Inferior parietal cortex (tissue), 1 donor: ENCODE measurements around the gene PPME1.

Source experiments
- DNase-seq: peaks from one replicate; pipeline ENCODE4 v3.0.0-alpha.2; 2016; ENCODE audit errors: extremely low spot score

Gene PPME1

DNA sequence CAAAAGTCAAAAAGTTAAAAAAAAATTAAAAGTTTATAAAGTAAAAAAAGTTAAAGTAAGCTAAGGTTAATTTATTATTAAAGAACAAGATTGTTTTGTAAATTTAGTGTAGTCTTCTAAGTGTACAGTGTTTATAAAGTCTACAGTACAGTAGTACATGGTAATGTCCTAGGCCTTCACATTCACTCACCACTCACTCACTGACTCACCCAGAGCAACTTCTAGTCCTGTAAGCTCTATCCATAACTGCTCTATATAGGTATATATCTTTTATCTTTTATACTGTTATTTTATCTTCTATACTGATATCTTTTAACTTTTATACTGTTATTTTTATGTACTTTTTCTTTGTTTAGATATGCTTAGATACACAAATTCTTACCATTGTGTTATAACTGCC lies 11.4 kb upstream of the PPME1 start:
- no peak for DNase-seq

DNA sequence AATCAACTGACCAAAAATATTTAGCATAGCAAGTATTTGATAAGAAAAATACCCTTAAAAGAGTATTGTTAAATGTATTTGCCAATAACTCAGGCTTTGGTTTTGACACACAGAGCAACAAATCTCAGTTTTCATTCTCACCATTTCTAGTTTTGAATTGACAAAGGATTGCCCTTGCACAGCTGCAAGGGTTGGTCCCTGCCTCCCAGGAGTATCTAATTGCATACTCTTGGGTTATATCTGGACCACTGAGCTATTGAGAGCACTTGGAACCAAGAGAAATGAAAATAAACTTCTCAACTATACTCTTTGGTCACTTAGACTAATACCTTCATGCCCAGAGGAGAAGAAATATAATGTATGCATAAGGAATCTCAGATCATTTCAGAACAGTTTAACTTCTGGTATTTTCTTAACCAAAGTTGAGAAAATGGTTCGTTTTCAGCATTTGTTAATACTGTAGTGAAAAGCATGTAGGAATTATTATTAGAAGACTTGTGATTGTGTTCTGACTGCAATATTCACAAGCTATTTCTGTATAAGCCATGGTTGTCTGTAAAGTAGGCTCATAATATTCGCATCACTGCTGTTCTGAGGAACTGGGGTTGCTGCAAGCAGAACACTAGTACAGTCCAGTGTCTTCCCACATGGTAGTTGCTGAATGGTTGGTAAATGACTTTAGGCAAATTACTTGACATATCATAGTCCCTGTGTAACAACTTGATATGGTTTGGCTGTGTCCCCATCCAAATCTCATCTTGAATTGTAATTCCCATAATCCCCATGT lies 8.2 kb upstream of the PPME1 start:
- DNase-seq: no peak

DNA sequence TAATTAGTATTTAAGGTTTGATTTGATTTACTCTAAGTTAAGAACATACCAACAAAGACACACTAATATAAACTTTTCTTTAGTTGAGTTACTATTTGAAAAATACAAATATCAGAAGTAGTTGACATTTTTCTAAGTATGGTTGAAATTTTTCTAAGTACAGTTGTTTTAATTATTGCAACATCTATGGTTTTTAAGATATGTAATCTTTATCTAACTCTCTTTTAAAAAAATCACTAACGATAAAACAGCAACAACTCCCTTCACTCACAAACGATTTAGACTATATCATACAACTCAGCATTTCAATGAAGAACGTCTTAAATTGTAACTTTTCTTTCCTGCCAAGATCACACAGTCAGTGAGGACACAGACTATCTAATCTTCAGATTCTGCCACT lies 2.3 kb upstream of the PPME1 start:
- no peak for DNase-seq

DNA sequence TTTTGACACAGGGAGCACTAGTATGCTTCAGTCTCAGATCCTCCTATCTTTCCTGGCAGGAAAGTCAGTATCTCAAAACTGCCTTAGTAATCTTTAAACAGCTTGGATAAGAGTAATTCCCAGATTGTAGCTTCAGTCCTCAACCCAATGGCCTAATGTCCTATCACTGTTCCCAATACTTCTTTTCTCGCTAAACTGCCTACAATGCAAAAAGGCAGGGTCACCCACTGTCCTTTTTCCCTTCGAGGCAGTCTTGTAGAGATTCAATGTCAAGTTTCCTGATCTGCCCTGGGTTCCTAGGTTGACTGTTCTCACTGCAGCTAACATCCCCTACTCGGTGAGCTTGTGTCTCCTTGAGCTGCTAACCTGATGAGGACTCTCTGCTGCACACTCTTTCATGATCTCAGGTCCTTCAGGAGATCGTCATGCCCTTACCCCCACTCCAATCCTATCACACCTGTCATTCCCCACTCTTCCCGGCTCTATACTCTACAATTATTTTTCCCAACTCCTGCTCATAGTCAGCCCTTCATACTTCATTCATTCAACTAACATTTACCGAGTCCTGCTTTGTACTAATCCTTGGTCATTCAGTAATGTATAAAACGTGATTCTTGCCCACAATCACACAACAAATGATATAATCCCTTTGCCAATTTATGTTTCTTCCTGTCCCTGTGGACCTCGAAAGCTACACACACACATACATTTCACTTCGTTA lies 1.2 kb upstream of the PPME1 start:
- no peak for DNase-seq

DNA sequence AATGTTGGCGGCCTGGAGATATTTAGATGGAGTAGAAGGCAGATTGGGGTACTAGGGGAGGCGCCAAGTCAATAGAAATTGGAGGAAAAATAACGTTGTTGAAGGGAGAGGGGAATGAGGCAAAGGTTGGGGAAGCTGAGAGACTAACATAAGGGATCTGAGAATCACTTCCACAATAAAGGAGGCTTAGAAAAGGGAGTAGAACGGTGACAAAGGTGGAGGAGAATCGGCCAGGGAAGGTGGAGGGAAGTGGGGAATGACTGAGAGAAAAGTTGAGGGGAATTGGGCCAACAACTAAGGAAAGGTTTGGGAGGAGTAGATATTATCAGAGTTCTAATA lies 510 bp downstream of the PPME1 start:
- no peak for DNase-seq

DNA sequence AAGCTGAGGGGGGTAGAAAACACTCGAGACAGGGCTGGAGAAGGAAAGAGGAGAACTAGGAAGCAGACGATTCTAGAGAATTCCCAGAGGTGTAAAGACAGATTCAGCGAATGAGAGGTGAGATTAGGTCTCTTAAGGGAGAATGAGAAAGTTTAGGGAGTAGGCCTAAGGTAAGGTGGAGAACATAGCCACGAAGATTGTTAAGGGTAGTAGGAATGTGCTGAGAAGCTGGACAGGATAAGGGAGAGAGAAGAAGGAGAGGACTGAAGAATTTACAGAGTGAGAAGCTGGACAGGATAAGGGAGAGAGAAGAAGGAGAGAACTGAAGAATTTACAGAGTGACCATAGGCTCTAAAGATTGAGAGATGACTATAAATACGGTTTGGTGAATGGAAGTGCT lies 908 bp downstream of the PPME1 start:
- DNase-seq: no peak

DNA sequence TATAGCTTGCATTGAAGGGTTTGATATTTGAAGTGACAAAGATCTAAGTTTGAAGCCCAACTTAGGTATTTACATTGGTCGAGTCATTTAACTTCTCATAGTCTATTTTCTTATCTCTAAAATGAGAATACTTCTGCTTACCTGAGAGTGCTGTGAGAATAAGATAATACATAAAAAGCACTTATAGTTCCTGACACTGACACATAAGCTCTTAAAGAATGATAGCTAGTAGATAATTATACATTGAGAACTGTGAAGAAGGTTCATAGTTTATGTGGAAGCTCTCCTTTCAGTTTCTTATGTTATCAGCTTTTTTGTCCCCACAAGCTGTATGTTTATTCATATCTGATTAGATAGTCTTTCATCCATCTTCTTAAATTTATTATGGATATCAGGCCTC lies 4.8 kb downstream of the PPME1 start:
- DNase-seq: no peak

DNA sequence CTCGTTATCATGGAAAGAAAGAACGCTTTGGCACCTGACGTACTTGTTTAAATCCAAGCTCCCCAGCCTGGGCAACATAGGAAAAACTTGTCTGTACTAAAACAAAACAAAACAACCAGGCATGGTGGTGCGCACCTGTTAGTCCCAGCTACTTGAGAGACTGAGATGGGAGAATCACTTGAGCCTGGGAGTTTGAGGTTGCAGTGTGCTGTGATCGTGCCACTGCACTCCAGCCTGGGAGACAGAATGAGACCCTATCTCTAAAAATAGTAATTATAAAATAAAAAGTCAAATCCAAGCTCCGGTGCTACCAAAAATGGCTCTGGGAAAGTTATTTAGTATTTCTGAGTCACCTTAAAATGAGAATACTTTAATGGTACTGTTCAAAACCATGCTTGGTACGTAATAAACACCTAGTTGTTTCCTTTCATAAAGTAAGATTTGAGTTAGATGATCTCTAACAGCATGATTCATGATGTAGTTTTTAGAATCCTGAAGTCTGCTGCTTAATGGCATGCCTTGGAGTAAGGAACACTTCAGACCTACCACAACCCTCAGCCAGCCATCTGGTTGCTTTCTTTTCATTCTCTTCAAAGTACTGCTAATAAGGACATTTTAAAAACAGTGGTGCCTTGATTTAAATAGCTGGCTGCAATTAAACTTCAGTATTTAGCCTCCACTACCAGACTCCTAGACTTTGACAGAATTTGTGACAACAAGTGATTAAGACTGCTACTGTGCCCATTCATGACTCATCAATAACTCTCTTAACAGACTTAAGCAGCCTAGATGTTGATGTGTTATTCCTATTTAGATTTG lies 8.4 kb downstream of the PPME1 start:
- DNase-seq: no peak

DNA sequence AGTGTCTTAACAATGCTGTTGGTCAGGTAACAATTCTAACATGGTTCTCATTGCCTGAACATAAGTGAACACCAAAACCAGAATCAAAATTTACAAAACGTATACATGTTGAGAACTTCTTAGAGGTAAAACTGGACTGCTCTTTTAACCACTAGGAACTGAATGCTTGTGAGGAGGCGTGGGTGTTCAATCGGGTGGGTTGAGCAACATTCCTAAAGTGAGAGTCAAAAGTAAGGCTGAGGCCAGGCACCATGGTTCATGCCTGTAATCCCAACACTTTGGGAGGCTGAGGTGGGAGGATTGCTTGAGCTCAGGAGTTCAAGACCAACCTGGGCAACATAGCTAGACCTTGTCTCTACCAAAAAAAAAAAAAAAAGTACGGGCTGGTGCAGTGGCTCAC lies 11.5 kb downstream of the PPME1 start:
- DNase-seq: no peak

DNA sequence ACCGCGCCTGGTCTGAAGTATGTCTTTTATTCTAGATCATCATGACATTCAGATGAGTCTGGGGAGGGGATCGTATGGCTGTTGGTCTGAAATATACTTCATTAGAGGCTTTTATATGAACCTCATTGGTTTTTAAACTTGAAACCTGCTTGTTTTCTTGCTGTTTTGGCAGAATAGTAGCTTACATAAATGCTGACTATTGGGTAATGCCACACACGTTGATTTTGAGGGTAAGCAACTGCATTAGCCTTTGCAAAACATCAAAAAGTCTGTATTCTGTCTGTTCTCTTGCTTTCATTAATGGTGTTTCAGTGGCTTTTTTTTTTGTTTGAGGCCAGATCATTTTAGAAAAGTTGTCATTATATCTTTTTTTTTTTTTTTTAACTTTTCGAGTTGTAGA lies 14.2 kb downstream of the PPME1 start:
- DNase-seq: no peak

DNA sequence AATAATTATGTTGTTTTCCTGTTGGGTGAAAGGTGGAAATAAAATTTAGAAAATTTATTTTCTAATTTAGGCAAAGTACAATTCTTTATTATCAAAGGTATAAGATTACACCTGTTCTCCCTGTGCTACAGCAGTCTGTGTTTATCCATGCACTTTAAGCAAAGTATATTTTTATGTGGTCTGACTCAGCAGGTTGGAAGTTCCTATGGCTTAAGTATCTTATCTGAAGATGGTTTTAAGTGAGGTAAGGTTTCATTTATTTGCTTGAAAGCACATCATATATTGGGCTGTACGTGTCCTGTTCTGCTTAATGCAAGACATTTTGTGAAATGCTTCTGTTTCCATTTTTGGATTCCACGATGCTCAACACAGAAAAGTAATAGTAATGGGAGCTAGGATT lies 14.6 kb downstream of the PPME1 start:
- DNase-seq: no peak

DNA sequence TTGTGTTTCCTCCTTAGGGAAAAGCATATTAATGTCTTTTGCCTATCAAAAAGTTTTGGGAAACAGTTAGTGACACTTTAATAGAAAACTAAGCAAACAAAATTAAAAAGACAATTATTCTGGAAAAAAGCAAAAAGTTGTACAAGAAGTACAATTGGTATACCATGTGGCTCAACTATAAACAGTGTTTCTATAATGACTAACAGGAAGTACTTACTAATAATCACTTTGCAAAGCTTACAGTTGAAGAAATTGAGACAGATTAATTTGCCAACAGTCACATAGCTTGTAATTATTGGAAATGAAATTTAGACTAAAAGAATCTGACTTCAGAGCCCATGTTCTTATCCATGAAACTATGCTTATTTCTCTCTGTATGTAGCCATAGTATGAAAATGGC lies 24.7 kb downstream of the PPME1 start:
- no peak for DNase-seq

DNA sequence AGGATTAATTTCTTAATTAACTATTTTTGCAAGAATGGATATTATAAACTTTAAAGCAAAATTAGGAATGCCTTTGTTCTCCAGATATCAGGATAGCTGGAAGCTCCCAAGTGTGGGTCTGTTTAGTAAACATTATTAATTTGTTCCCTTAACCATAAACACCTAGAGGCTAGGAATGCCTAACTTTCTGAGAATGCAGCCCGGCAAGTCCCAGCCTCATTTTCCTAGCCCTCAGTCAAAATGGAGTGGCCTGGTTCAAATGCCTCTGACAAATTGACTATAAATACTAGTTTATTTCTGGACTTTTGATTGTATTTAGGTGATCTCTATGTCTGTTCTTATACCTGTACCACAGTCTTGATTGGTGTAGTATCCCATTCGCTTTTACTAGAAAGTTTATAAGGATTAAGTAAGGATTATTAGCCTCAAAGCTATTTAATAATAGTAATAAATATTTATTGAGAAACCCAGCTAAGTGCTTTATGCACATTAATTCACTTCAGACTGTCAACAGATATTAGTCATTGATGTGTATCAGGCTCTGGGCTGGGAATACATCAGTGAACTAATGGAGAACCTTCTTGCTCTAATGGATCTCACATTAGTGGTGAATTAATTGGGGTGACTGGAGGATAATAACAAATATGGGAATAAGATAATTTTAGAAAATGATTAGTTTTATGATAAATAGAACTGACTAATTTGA lies 25.8 kb downstream of the PPME1 start:
- DNase-seq: no peak

DNA sequence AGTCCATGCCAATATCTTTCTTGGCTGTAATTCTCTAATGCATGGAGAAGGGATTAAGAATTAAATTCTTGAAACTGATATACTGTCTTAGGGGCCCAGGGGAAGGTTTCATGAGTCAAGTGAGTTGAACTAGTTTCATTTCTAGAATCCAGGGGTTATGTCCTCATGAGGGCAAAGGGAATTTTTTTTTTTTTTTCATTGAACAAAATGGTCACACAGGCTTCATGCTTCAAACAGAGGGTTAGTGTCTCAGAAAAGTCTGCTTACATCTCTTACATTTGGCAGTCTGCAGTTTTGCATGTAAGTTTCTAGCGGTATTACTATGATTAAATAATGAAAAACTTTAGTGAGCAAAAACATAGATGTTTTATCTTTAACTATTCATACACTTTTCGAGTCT lies 32.9 kb downstream of the PPME1 start:
- no peak for DNase-seq

DNA sequence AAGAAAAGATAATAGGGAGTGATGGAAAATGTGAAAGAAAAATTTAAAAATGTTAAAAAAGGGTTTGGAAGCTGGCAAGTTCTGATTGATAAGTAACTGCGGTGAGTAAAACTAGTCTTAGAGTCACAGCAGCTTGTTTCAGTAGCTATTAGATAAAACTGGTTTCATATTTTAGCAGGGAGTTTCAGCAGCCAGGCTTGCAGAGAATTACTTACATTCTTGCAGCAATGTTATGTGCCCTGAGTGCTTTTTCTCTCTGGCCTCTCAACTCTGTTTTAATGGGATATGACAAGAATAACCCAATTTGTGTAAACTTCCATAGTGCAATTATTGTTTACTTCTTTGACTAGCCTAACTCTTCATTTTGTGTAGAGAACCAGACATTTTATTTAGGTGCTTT lies 33.6 kb downstream of the PPME1 start:
- no peak for DNase-seq

DNA sequence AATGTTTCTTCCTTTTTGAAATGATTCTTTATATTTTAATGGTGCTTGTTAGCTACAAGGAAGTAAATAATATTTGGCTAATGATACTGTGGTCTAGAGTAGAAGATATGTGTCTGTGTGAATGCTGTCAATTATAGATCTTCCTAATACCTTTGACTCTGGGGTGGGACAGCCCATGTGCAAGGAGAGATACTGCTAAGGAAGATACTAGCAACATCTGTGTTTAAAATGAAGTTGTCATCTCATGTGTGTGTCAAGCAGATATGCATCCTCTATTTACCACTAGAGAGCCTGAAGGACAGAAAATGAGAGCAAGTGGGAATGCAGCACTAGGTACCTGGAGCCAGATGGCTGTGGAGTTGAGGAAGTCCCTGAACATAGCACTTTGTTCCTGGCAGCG lies 34.1 kb downstream of the PPME1 start:
- DNase-seq: no peak

DNA sequence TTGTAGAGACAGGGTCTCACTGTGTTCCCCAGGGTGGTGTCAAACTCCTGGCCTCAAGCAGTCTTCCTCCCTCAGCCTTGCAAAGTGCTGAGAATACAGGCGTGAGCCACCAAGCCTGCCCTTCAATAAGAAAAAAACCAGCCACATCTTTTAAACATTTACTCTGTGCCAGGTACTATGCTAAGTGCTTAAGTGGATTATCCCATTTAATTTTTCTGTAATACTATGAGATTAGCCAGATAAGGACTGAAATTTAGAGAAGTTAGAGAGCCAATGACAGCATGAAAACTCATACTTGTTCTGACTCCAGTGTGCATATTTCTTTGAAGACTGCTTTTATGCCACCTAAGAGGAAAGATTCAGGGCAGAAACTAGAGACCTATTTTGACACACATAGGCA lies 35.7 kb downstream of the PPME1 start:
- no peak for DNase-seq

DNA sequence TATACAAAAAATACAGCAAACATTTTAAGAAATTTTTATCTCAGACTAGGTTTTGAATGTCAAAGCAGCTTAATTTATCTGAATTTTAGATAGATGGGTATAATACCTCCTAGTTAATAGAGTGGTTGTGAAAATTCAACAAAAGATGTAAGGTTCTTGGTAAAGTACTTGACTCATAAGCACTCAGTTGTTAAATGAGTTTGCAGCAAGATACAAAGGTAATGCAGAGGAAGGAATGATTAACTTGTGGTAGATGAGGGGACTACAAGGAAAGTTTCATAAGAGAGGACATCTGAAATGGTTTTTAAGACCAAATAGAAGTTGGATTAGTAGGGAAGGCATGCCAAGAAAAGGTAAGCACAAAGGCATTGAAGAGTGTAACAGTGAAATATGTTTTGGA lies 37.4 kb downstream of the PPME1 start:
- DNase-seq: no peak

DNA sequence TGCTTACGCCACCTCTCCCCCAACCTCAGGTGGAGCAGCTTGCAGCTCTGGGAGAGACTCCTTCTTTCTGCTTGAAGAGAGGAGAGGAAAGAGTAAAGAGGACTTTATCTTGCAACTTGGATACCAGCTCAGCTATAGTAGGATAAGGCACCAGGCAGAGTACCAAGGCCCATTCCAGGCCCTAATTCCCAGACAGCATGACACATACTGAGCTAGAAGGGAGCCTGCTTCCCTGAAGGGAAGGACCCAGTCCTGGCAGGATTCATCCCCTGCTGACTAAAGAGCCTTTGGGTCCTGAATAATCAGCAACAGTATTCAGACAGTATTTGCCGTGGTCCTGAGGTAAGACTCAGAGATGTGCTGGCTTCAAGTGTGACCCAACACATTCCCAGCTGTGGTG lies 41.4 kb downstream of the PPME1 start:
- no peak for DNase-seq

DNA sequence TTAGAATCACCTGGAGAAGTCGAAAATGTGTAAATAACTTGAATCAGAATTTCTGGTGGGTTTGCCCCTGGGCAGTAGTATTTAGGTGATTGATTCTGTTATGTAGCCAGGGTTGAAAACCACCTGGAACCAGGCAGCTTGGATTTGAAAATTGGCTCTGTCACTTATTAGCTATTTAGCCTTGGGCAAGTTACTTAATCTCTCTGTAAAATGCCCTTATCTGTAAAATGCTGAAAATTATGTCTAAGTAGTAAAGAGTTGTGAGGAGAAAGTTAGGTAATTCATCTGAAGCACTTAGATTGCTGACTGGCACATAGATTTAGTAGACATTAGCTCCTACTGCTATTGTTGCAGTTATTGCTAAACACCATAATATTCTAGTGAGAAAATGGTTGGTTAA lies 49.3 kb downstream of the PPME1 start:
- no peak for DNase-seq

DNA sequence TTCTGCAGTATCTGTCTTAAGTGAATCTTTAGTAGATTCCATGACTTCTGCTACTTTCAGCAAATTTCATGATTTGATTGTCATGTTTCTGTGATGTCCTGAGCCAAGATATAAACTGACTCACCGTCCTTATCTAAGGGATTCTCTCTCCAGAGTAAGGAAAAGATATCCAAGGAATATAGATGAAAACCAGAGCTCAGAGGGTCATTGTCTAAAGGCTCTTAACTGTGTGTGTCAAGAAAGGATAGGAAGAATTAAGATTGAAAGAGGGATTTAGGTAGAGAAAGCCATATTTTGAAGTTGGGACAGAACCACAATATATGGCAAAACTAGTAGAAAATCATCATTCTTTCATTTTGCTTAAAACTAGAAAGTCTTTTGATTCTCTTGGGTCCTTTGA lies 50.7 kb downstream of the PPME1 start:
- DNase-seq: no peak

DNA sequence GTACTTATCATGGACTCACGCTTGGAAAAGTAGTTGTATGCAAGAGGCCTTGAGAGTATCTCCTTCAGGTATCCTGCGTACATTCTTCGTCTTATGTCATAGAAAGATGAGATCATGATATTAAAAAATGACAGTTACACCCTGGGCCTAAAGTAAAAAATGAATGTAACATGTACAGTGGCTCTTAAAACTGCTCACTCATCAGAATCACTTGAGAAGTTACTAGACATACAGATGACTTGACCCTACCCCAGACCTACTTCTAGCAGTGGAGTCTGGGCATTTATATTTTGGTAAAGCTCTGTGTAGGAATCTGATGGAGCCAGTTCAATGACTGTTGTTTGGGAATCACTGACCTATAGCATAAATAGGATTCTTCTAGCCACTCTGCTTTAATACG lies 54.5 kb downstream of the PPME1 start:
- no peak for DNase-seq
